Measurements from ENCODE around the gene CFAP46.

Gene CFAP46

GRCh38 chr10:132789659-132790148, 152.7 kb downstream of the CFAP46 start:
- Histone ChIP-seq H3K4me3 (ENCODE audit: control insufficient read depth in 1 of 7, extremely low read depth in 1 of 7, insufficient read depth in 4 of 7, low read depth in 2 of 7, low read length in 6 of 7) (no peak overlapping the region), H3K27me3 (replicated peaks in 2 of 5; ENCODE audit: control insufficient read depth in 4 of 5, insufficient read depth in 5 of 5, low read length in 4 of 5) (peaks cover 0 to 84% (median 13%) of the 10 kb centered on the region in 5 experiments), H3K4me1 (ENCODE audit: control extremely low read depth in 1 of 4, control insufficient read depth in 4 of 4, insufficient read depth in 4 of 4, low read length in 3 of 4) (peaks cover 0 to 28% (median 10%) of the 10 kb centered on the region in 4 experiments), H3K27ac (ENCODE audit: insufficient read depth in 1 of 2, low read depth in 1 of 2, low read length in 2 of 2, poor library complexity in 1 of 2, severe bottlenecking in 2 of 2) (no peak overlapping the region), H3K36me3 (ENCODE audit: control insufficient read depth in 4 of 4, insufficient read depth in 4 of 4, low read length in 3 of 4) (no peaks in the 10 kb centered on the region), H3K9me3 (ENCODE audit: control extremely low read depth in 1 of 5, control insufficient read depth in 4 of 5, insufficient read depth in 2 of 5, low read depth in 1 of 5, low read length in 4 of 5) (peaks cover 0 to 7% (median 0%) of the 10 kb centered on the region in 5 experiments)
- no peak for DNase-seq
- ChIA-PET CTCF (interaction anchor here (1.4 kb wide), 1 partner anchor 95 kb away, joined by 4 read pairs; no protein-coding TSS in a partner anchor), POLR2A (no interaction called here)
- 76% methylated on average over 15 of the region's 15 CpGs for WGBS (ENCODE audit: insufficient coverage)

GRCh38 chr10:132788831-132789219, 153.5 kb downstream of the CFAP46 start:
- CTCF ChIA-PET, result no interaction called here
- H3K27ac ChIP-seq (ENCODE audit: insufficient read depth in 1 of 2, low read depth in 1 of 2, low read length in 2 of 2, poor library complexity in 1 of 2, severe bottlenecking in 2 of 2), result no peak overlapping the region
- no peak overlapping the region for H3K4me3 ChIP-seq (ENCODE audit: control insufficient read depth in 1 of 7, extremely low read depth in 1 of 7, insufficient read depth in 4 of 7, low read depth in 2 of 7, low read length in 6 of 7)
- WGBS (ENCODE audit: insufficient coverage), result 4% methylated on average over 29 of the region's 30 CpGs
- H3K27me3 ChIP-seq (replicated peaks in 2 of 5; ENCODE audit: control insufficient read depth in 4 of 5, insufficient read depth in 5 of 5, low read length in 4 of 5), result peaks cover 0 to 86% (median 19%) of the 10 kb centered on the region in 5 experiments
- peaks cover 0 to 7% (median 0%) of the 10 kb centered on the region in 5 experiments for H3K9me3 ChIP-seq (ENCODE audit: control extremely low read depth in 1 of 5, control insufficient read depth in 4 of 5, insufficient read depth in 2 of 5, low read depth in 1 of 5, low read length in 4 of 5)
- H3K4me1 ChIP-seq (ENCODE audit: control extremely low read depth in 1 of 4, control insufficient read depth in 4 of 4, insufficient read depth in 4 of 4, low read length in 3 of 4), result peaks cover 0 to 36% (median 14%) of the 10 kb centered on the region in 4 experiments
- no peaks in the 10 kb centered on the region for H3K36me3 ChIP-seq (ENCODE audit: control insufficient read depth in 4 of 4, insufficient read depth in 4 of 4, low read length in 3 of 4)
- POLR2A ChIA-PET, result no interaction called here
- no peak for DNase-seq

DNA sequence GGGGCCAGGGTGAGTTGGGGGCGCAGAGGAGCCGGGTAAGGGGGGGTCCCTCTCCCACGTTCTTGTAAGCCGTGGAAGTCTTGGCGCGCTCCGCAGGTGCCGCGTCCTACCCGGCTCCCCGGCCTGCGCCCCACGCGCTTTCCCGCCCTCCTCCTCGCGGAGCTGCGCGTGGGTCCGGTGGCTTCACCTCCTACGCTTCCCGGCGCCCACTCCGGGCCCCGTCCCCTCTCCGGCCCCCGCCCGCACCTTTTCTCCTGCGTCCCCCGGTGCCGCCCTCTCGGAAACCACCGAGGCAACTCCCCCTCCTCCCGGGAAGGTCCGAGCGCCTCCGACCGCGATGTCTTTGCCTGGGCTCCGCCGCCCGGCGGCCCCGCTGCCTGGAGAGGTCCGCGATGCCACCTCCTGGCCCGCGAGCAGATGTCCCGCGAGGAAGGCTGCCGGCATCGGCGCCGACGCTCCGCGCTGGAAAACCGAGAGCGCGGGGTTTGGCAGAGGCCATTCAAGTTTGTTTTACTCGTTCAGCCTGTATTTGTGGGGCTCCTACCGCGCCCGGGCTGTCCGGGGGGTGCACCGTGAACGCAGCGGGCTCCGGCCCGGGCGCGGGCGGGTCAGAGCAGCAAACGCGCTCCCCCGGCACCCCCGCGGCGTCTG, 154.1 kb downstream of the CFAP46 start:
- ChIA-PET POLR2A (no interaction called here), CTCF (no interaction called here)
- WGBS (ENCODE audit: insufficient coverage), result 2% methylated on average over 67 of the region's 79 CpGs
- H3K4me3 ChIP-seq (ENCODE audit: control insufficient read depth in 1 of 7, extremely low read depth in 1 of 7, insufficient read depth in 4 of 7, low read depth in 2 of 7, low read length in 6 of 7), result no peak overlapping the region
- H3K36me3 ChIP-seq (ENCODE audit: control insufficient read depth in 4 of 4, insufficient read depth in 4 of 4, low read length in 3 of 4), result peaks cover 0 to 4% (median under 1%) of the 10 kb centered on the region in 4 experiments
- H3K27me3 ChIP-seq (replicated peaks in 2 of 5; ENCODE audit: control insufficient read depth in 4 of 5, insufficient read depth in 5 of 5, low read length in 4 of 5), result peaks cover 0 to 86% (median 20%) of the 10 kb centered on the region in 5 experiments
- peaks cover 0 to 38% (median 14%) of the 10 kb centered on the region in 4 experiments for H3K4me1 ChIP-seq (ENCODE audit: control extremely low read depth in 1 of 4, control insufficient read depth in 4 of 4, insufficient read depth in 4 of 4, low read length in 3 of 4)
- no peak overlapping the region for H3K27ac ChIP-seq (ENCODE audit: insufficient read depth in 1 of 2, low read depth in 1 of 2, low read length in 2 of 2, poor library complexity in 1 of 2, severe bottlenecking in 2 of 2)
- peaks cover 0 to 6% (median 0%) of the 10 kb centered on the region in 5 experiments for H3K9me3 ChIP-seq (ENCODE audit: control extremely low read depth in 1 of 5, control insufficient read depth in 4 of 5, insufficient read depth in 2 of 5, low read depth in 1 of 5, low read length in 4 of 5)
- DNase-seq, result no peak

DNA sequence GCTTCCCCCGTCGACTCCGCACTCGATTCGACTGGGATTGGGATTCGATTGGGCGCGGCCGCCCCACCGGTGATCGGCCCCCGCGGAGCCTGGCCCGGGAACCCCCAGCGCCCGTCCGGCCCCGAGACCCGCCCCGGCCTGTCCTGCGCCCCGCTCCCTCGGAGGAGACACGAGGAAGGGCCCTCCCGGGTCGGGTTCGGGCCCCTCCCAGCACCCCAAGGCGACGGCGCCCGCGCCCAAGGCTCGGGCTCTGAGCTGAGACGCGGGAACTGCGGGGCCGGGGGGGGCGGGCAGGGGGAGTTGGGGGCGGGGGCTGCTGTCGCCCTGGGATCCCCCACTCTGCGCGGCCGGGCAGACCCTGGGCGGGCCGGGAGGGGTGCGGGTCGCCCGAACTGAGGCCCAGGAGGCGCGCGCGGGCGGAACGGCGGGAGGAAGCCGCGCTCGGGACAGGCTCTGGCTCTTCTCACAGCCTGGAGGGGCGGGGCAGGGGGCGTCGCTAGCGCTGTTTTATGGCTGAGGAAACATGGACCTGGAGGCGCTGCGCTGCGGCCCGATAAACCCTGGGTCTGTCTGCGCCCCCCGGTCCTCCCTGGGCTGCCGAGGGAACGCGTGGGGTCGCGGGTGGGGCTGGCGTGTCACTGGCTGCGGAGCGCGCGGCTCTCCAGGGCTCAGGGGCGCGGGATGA, 154.7 kb downstream of the CFAP46 start:
- H3K9me3 ChIP-seq (ENCODE audit: control extremely low read depth in 1 of 5, control insufficient read depth in 4 of 5, insufficient read depth in 2 of 5, low read depth in 1 of 5, low read length in 4 of 5), result no peaks in the 10 kb centered on the region
- 2% methylated on average over 45 of the region's 80 CpGs for WGBS (ENCODE audit: insufficient coverage)

DNA sequence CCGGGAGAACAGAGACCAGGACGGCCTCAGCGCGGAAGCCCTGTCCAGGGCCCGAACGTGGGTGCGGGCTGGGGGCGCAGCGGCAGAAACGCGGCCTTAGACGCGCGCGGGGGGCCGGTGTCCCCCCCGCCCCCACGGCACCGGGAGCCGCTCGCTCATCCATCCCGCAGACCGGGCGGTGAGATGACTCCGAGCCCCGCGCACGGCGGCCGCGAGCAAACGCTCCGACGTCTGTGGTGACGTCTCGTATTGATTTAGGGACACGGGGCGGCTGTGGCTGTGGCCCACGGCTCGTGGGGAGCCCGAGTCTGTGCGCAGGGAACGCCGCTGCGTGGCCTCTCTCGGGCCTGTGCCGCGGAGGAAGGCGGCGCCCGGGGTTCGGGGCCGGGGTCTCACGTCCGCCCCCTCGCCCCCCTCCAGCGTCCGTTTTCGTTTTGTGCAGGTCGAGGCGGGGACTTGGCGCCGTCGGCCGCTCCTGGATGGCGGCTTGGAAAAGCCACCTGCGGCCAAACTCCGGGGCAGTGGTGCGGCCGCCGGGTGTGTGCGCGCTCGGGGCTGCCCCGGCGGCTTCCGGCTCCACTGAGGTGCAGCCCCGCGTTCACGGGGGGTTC, 155.4 kb downstream of the CFAP46 start:
- WGBS (ENCODE audit: insufficient coverage), result 1% methylated on average over 69 of the region's 80 CpGs
- no peaks in the 10 kb centered on the region for H3K9me3 ChIP-seq (ENCODE audit: control extremely low read depth in 1 of 5, control insufficient read depth in 4 of 5, insufficient read depth in 2 of 5, low read depth in 1 of 5, low read length in 4 of 5)
- peaks cover 0 to 38% (median 14%) of the 10 kb centered on the region in 4 experiments for H3K4me1 ChIP-seq (ENCODE audit: control extremely low read depth in 1 of 4, control insufficient read depth in 4 of 4, insufficient read depth in 4 of 4, low read length in 3 of 4)
- DNase-seq, result peak in 1 of 3 donors; percentile 29
- POLR2A ChIA-PET, result no interaction called here
- peaks cover 0 to 17% (median 3%) of the 10 kb centered on the region in 4 experiments for H3K36me3 ChIP-seq (ENCODE audit: control insufficient read depth in 4 of 4, insufficient read depth in 4 of 4, low read length in 3 of 4)
- CTCF ChIA-PET, result no interaction called here
- H3K27ac ChIP-seq (ENCODE audit: insufficient read depth in 1 of 2, low read depth in 1 of 2, low read length in 2 of 2, poor library complexity in 1 of 2, severe bottlenecking in 2 of 2), result no peak overlapping the region
- H3K4me3 ChIP-seq (ENCODE audit: control insufficient read depth in 1 of 7, extremely low read depth in 1 of 7, insufficient read depth in 4 of 7, low read depth in 2 of 7, low read length in 6 of 7), result peak overlapping the region in 3 of 7 experiments; percentile 16 to 33 (median 26)
- peaks cover 0 to 91% (median 22%) of the 10 kb centered on the region in 5 experiments for H3K27me3 ChIP-seq (replicated peaks in 2 of 5; ENCODE audit: control insufficient read depth in 4 of 5, insufficient read depth in 5 of 5, low read length in 4 of 5)

More for the DNA sequence above, 154.7 kb downstream of the CFAP46 start:
- peak overlapping the region in 2 of 7 experiments; percentile 16 to 26 for H3K4me3 ChIP-seq (ENCODE audit: control insufficient read depth in 1 of 7, extremely low read depth in 1 of 7, insufficient read depth in 4 of 7, low read depth in 2 of 7, low read length in 6 of 7)
- peaks cover 0 to 87% (median 22%) of the 10 kb centered on the region in 5 experiments for H3K27me3 ChIP-seq (replicated peaks in 2 of 5; ENCODE audit: control insufficient read depth in 4 of 5, insufficient read depth in 5 of 5, low read length in 4 of 5)
- no peak overlapping the region for H3K27ac ChIP-seq (ENCODE audit: insufficient read depth in 1 of 2, low read depth in 1 of 2, low read length in 2 of 2, poor library complexity in 1 of 2, severe bottlenecking in 2 of 2)
- peaks cover 0 to 38% (median 14%) of the 10 kb centered on the region in 4 experiments for H3K4me1 ChIP-seq (ENCODE audit: control extremely low read depth in 1 of 4, control insufficient read depth in 4 of 4, insufficient read depth in 4 of 4, low read length in 3 of 4)
- peaks cover 0 to 10% (median 1%) of the 10 kb centered on the region in 4 experiments for H3K36me3 ChIP-seq (ENCODE audit: control insufficient read depth in 4 of 4, insufficient read depth in 4 of 4, low read length in 3 of 4)
- DNase-seq, result peak in 2 of 3 donors; percentile 37 to 44
- POLR2A ChIA-PET, result no interaction called here
- CTCF ChIA-PET, result no interaction called here

DNA sequence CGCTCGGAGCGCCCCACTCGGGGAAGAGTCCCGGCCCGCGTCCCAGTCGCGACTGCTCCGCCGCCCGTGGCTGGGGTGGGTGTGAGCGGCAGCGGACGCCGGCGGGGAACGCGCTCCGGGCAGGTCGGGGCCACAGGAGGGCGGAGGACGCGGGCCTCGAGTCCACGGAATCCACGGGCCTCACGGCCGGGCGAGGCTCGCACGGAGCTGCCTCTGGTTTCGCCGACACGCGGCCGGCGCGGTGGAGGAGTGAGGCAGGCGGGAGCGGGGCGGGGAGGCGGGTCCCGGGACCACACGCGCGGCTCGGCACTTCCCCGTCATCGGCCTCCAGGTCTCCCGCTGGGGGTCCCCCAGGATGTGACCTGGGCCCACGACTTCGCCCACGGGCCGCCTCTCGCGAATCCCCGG, 155.9 kb downstream of the CFAP46 start:
- H3K4me1 ChIP-seq (ENCODE audit: control extremely low read depth in 1 of 4, control insufficient read depth in 4 of 4, insufficient read depth in 4 of 4, low read length in 3 of 4), result peaks cover 0 to 38% (median 14%) of the 10 kb centered on the region in 4 experiments
- H3K36me3 ChIP-seq (ENCODE audit: control insufficient read depth in 4 of 4, insufficient read depth in 4 of 4, low read length in 3 of 4), result peaks cover 0 to 22% (median 5%) of the 10 kb centered on the region in 4 experiments
- no peak overlapping the region for H3K27ac ChIP-seq (ENCODE audit: insufficient read depth in 1 of 2, low read depth in 1 of 2, low read length in 2 of 2, poor library complexity in 1 of 2, severe bottlenecking in 2 of 2)
- DNase-seq, result peak in 1 of 3 donors; percentile 13
- ChIA-PET POLR2A (no interaction called here), CTCF (no interaction called here)
- H3K4me3 ChIP-seq (ENCODE audit: control insufficient read depth in 1 of 7, extremely low read depth in 1 of 7, insufficient read depth in 4 of 7, low read depth in 2 of 7, low read length in 6 of 7), result peak overlapping the region in 2 of 7 experiments; percentile 16 to 26
- H3K9me3 ChIP-seq (ENCODE audit: control extremely low read depth in 1 of 5, control insufficient read depth in 4 of 5, insufficient read depth in 2 of 5, low read depth in 1 of 5, low read length in 4 of 5), result no peaks in the 10 kb centered on the region
- peaks cover 0 to 92% (median 22%) of the 10 kb centered on the region in 5 experiments for H3K27me3 ChIP-seq (replicated peaks in 2 of 5; ENCODE audit: control insufficient read depth in 4 of 5, insufficient read depth in 5 of 5, low read length in 4 of 5)
- WGBS (ENCODE audit: insufficient coverage), result 3% methylated on average over 31 of the region's 58 CpGs

Data from common myeloid progenitor, CD34-positive (primary cell).